Measurements from ENCODE around the gene MRPL4.
A peak's percentile ranks its signal among the peaks of the same experiment; 100 is the strongest.

MRPL4 gene

GRCh38 chr19:10288662-10289166, 36.7 kb downstream of the MRPL4 start:
- DNase-seq = peak in 33 of 56 donors; percentile 6 to 75 (median 48)

GRCh38 chr19:10289167-10289835, 37.3 kb downstream of the MRPL4 start:
- peak in 35 of 56 donors; percentile 7 to 85 (median 51) for DNase-seq

- DNase-seq = peak in 32 of 56 donors; percentile 6 to 86 (median 54)
Observed at GRCh38 chr19:10289836-10290356, 37.9 kb downstream of the MRPL4 start, which contains the start of gene ICAM5. Gene ICAM5 (plus strand): TSS chr19:10289952. CDS start chr19:10290044, 92 bp downstream.

GRCh38 chr19:10290357-10290875, 38.4 kb downstream of the MRPL4 start:
- peak in 3 of 56 donors; percentile 11 to 37 (median 26) for DNase-seq

- peak in 34 of 56 donors; percentile 3 to 78 (median 42) for DNase-seq
Observed at GRCh38 chr19:10290876-10291553, 39.0 kb downstream of the MRPL4 start.

GRCh38 chr19:10291554-10292205, 39.7 kb downstream of the MRPL4 start:
- no peak for DNase-seq

- DNase-seq = peak in 35 of 56 donors; percentile 3 to 75 (median 25)
Observed at GRCh38 chr19:10292206-10292788, 40.3 kb downstream of the MRPL4 start.

GRCh38 chr19:10292789-10293636, 41.0 kb downstream of the MRPL4 start:
- no peak for DNase-seq

- no peak for DNase-seq
Observed at GRCh38 chr19:10293637-10294367, 41.8 kb downstream of the MRPL4 start.

GRCh38 chr19:10294368-10294697, 42.3 kb downstream of the MRPL4 start:
- DNase-seq = no peak

- DNase-seq = no peak
Observed at GRCh38 chr19:10295305-10295846, 43.4 kb downstream of the MRPL4 start.

- DNase-seq = no peak
Observed at GRCh38 chr19:10295847-10296591, 44.0 kb downstream of the MRPL4 start.

- DNase-seq = no peak
Observed at GRCh38 chr19:10299545-10300458, 47.8 kb downstream of the MRPL4 start.

GRCh38 chr19:10305139-10305806, 53.3 kb downstream of the MRPL4 start:
- DNase-seq = peak in 41 of 56 donors; percentile 6 to 81 (median 47)

- DNase-seq = no peak
Observed at GRCh38 chr19:10306327-10306726, 54.3 kb downstream of the MRPL4 start.

- no peak for DNase-seq
Observed at GRCh38 chr19:10309423-10309822, 57.4 kb downstream of the MRPL4 start, which contains the start of gene ZGLP1. Gene ZGLP1 (minus strand): TSS chr19:10309815.
